Colonic mucosa (tissue), 4 donors: Measurements from ENCODE around the gene TTLL10. TPM values are rescaled to one million over a fixed set of nuclear protein-coding genes. Genes with fewer than 3 reads are reported as not detected.

ENCODE experiments used
- DNase-seq: peaks from one replicate; pipeline ENCODE4 v3.0.0-alpha.2; 2020
- H3K27ac ChIP-seq: fragments of 200-600 bp; one replicate; pipeline ENCODE4 v1.8.0; 2021
- H3K27me3 ChIP-seq: fragments of 200-600 bp; one replicate; pipeline ENCODE4 v1.8.0; 2021
- H3K36me3 ChIP-seq: fragments of 200-600 bp; one replicate; pipeline ENCODE4 v1.8.0; 2021
- H3K4me1 ChIP-seq: fragments of 200-600 bp; one replicate; pipeline ENCODE4 v1.8.0; 2021; ENCODE audit warnings: mild to moderate bottlenecking
- H3K4me3 ChIP-seq: fragments of 200-600 bp; one replicate; pipeline ENCODE4 v1.8.0; 2021
- H3K9ac ChIP-seq, 2 donors: one replicate each; pipeline ENCODE4 v1.7.0; 2013; ENCODE audit warnings: control low read depth in 2 of 2, low read depth in 2 of 2, low read length in 2 of 2
- H3K9me3 ChIP-seq: fragments of 200-600 bp; one replicate; pipeline ENCODE4 v1.8.0; 2021
- CTCF ChIP-seq: fragments of 200-600 bp; IDR thresholded peaks from one replicate; pipeline ENCODE4 v1.8.0; 2022; ENCODE audit warnings: antibody characterized with exemption, mild to moderate bottlenecking
- intact Hi-C: fragments of 100-400 bp; cut with DNase I; formaldehyde crosslinking; loops from one replicate; pipeline ENCODE4 v1.14.1; 2022
- total RNA-seq, 2 donors: library from RNA; stranded (reverse); fragmentation: NEBNext Ultra II Directional in 1 of 2; extraction: Animal tissue kit (Norgen Biotek cat#: 25700) in 1 of 2; gene quantifications; one replicate each; pipeline ENCODE4 v1.2.1, GENCODE V29; 2021
- donor health status: healthy.
- donor health status: DM: no; HTN: no; CAD: no.
- donor health status: DM: no; HTN: no; CAD: no.

Gene TTLL10
- total RNA-seq, 2 donors from 2014 or later, result 0.64 to 2.3 TPM

DNA sequence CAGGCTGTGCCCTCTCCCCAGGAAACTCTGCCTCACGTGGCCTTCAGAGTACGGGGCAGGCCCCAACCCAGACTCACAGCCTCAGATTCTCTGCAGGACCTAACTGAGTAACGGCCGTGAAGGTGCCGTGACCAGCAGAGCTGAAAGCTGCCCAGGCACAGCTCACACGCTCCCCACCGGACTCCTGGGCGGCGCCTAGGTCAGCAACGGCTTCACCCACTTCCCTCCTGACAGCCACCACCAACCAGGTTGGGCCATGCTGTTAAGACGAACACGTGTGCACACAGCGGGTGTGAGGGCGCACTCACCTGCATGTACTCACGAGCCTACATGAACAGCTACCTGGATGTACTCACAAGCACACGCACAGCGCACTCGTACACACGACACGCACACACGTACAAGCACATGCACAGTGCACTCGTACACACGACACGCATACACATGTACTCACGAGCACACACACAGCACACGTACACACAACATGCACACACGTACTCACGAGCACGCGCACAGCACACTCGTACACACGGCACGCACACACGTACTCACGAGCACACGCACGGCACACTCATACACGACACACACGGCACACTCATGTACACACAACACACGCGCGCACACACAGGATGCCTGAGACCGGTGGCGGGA, 49.0 kb downstream of the TTLL10 start:
- intact Hi-C loops, result loop anchor here (10.0 kb wide), 1 partner anchor 48 kb away; the partner anchor contains the start of gene TTLL10
- H3K36me3 ChIP-seq, result peaks cover 29% of the 10 kb centered on the region
- peaks cover 6% of the 10 kb centered on the region for H3K4me1 ChIP-seq
- H3K9ac ChIP-seq, result no peak overlapping the region
- no peak overlapping the region for H3K4me3 ChIP-seq
- no peaks in the 10 kb centered on the region for H3K9me3 ChIP-seq
- no peak for TF ChIP-seq CTCF
- no peak overlapping the region for H3K27ac ChIP-seq
- no peak for DNase-seq
- no peaks in the 10 kb centered on the region for H3K27me3 ChIP-seq

- H3K27ac ChIP-seq, result no peak overlapping the region
- no peak for DNase-seq
- no peaks in the 10 kb centered on the region for H3K9me3 ChIP-seq
- peaks cover 6% of the 10 kb centered on the region for H3K4me1 ChIP-seq
- H3K4me3 ChIP-seq, result no peak overlapping the region
- no peaks in the 10 kb centered on the region for H3K27me3 ChIP-seq
- no peak for TF ChIP-seq CTCF
- peaks cover 29% of the 10 kb centered on the region for H3K36me3 ChIP-seq
- no peak overlapping the region for H3K9ac ChIP-seq
- intact Hi-C loops, result loop anchor here (10.0 kb wide), 1 partner anchor 49 kb away; the partner anchor contains the start of gene TTLL10
These were observed 49.6 kb downstream of the TTLL10 start for GRCh38 chr1:1223321-1223720.

GRCh38 chr1:1223891-1224290, 50.2 kb downstream of the TTLL10 start:
- Histone ChIP-seq H3K27ac (no peak overlapping the region), H3K4me1 (peaks cover 6% of the 10 kb centered on the region), H3K27me3 (no peaks in the 10 kb centered on the region), H3K36me3 (peaks cover 28% of the 10 kb centered on the region), H3K9ac (no peak overlapping the region), H3K4me3 (no peak overlapping the region), H3K9me3 (no peaks in the 10 kb centered on the region)
- no peak for DNase-seq
- intact Hi-C loops, result loop anchor here (10.0 kb wide), 1 partner anchor 49 kb away; the partner anchor contains the start of gene TTLL10
- no peak for TF ChIP-seq CTCF

GRCh38 chr1:1225238-1225845, 51.7 kb downstream of the TTLL10 start:
- peaks cover 26% of the 10 kb centered on the region for H3K36me3 ChIP-seq
- intact Hi-C loops, result loop anchor here (10.0 kb wide), 1 partner anchor 51 kb away; the partner anchor contains the start of gene TTLL10

GRCh38 chr1:1225913-1226312, 52.2 kb downstream of the TTLL10 start:
- H3K27ac ChIP-seq, result no peak overlapping the region
- TF ChIP-seq CTCF, result no peak
- H3K36me3 ChIP-seq, result peaks cover 21% of the 10 kb centered on the region
- H3K9me3 ChIP-seq, result no peaks in the 10 kb centered on the region
- no peak overlapping the region for H3K9ac ChIP-seq
- H3K27me3 ChIP-seq, result no peaks in the 10 kb centered on the region
- H3K4me3 ChIP-seq, result no peak overlapping the region
- peaks cover 20% of the 10 kb centered on the region for H3K4me1 ChIP-seq
- no peak for DNase-seq
- intact Hi-C loops, result loop anchor here (10.0 kb wide), 1 partner anchor 51 kb away; the partner anchor contains the start of gene TTLL10

More at GRCh38 chr1:1225238-1225845, 51.7 kb downstream of the TTLL10 start:
- no peak for DNase-seq
- Histone ChIP-seq H3K9me3 (no peaks in the 10 kb centered on the region), H3K27me3 (no peaks in the 10 kb centered on the region), H3K4me3 (no peak overlapping the region), H3K4me1 (peaks cover 15% of the 10 kb centered on the region), H3K27ac (no peak overlapping the region), H3K9ac (no peak overlapping the region)
- TF ChIP-seq CTCF, result no peak
